Sigmoid colon (tissue), 4 donors: ENCODE data around the gene MRPL2.

ENCODE experiments used
- CTCF ChIP-seq, 4 experiments: fragments of 450-650 bp in 3 of 4; fragments of 200-600 bp in 1 of 4; IDR thresholded peaks; one replicate each; pipeline ENCODE4 v1.5.1; 2016 to 2019; ENCODE audit warnings: antibody characterized with exemption in 4 of 4, mild to moderate bottlenecking in 3 of 4, moderate library complexity in 2 of 4
- EP300 ChIP-seq, 4 donors: sonication (generic); formaldehyde crosslinking; IDR thresholded peaks; one replicate each; pipeline ENCODE4 v1.6.1; 2017; ENCODE audit warnings: antibody characterized with exemption in 4 of 4
- POLR2A ChIP-seq, 2 donors: fragments of 450-650 bp; IDR thresholded peaks; one replicate each; pipeline ENCODE4 v1.6.1; 2016; ENCODE audit warnings: antibody characterized with exemption in 2 of 2, mild to moderate bottlenecking in 2 of 2, moderate library complexity in 2 of 2
- POLR2AphosphoS5 ChIP-seq, 4 donors: sonication (generic); formaldehyde crosslinking; IDR thresholded peaks; one replicate each; pipeline ENCODE4 v1.6.1; 2017; ENCODE audit warnings: antibody characterized with exemption in 4 of 4

GRCh38 chr6:43052842-43053544 is 6.2 kb downstream of the MRPL2 start:
- no peak for TF ChIP-seq POLR2A (IDR thresholded peaks at IDR 0.05)
- TF ChIP-seq CTCF (IDR thresholded peaks at IDR 0.05): no peak
- no peak for TF ChIP-seq POLR2AphosphoS5 (IDR thresholded peaks at IDR 0.05)
- no peak for TF ChIP-seq EP300 (IDR thresholded peaks at IDR 0.05)
